Cardiac fibroblast (primary cell): Measurements from ENCODE around the gene ATXN7L3.

Source experiments
- DNase-seq, 2 donors: peaks; one replicate each; pipeline versions ENCODE4 v3.0.0 to v3.0.0-alpha.2; 2010; ENCODE audit warnings: low read depth in 2 of 2
- H3K4me3 ChIP-seq, 2 donors: replicated peaks in 1 of 2; 1 replicate in 1 of 2; 2 replicates in 1 of 2; pipeline ENCODE4 v1.5.1; 2011; ENCODE audit warnings: low read depth in 2 of 2, low read length in 2 of 2, mild to moderate bottlenecking in 2 of 2, moderate library complexity in 1 of 2
- CTCF ChIP-seq: IDR thresholded peaks from one replicate; pipeline ENCODE4 v1.5.1; 2011; ENCODE audit warnings: low read depth, mild to moderate bottlenecking, low read length, inconsistent platforms

The ATXN7L3 gene

GRCh38 chr17:44233582-44233981 is 33.9 kb upstream of the ATXN7L3 start:
- DNase-seq = no peak
- no peak overlapping the region for H3K4me3 ChIP-seq
- TF ChIP-seq CTCF = no peak

GRCh38 chr17:44232061-44232460 is 32.4 kb upstream of the ATXN7L3 start:
- no peak for DNase-seq
- no peak overlapping the region for H3K4me3 ChIP-seq
- no peak for TF ChIP-seq CTCF

- no peak for DNase-seq
- no peak overlapping the region for H3K4me3 ChIP-seq
- TF ChIP-seq CTCF = no peak
Measured at GRCh38 chr17:44230140-44230539, 30.5 kb upstream of the ATXN7L3 start.

- no peak overlapping the region for H3K4me3 ChIP-seq
- no peak for DNase-seq
- TF ChIP-seq CTCF = no peak
Measured at GRCh38 chr17:44229090-44229489, 29.4 kb upstream of the ATXN7L3 start.

GRCh38 chr17:44223541-44224071 is 23.9 kb upstream of the ATXN7L3 start:
- H3K4me3 ChIP-seq = no peak overlapping the region
- TF ChIP-seq CTCF = no peak
- peak; percentile 76 to 78 for DNase-seq

- peak; percentile 72 to 91 for DNase-seq
- peak overlapping the region; percentile 89 for H3K4me3 ChIP-seq
- TF ChIP-seq CTCF = no peak
Measured at GRCh38 chr17:44222112-44222869, 22.6 kb upstream of the ATXN7L3 start.

- peak overlapping the region; percentile 89 for H3K4me3 ChIP-seq
- DNase-seq = no peak
- TF ChIP-seq CTCF = no peak
Measured at GRCh38 chr17:44221862-44222111, 22.1 kb upstream of the ATXN7L3 start.
